ENCODE data around the gene GNPTG.

GNPTG gene

DNA sequence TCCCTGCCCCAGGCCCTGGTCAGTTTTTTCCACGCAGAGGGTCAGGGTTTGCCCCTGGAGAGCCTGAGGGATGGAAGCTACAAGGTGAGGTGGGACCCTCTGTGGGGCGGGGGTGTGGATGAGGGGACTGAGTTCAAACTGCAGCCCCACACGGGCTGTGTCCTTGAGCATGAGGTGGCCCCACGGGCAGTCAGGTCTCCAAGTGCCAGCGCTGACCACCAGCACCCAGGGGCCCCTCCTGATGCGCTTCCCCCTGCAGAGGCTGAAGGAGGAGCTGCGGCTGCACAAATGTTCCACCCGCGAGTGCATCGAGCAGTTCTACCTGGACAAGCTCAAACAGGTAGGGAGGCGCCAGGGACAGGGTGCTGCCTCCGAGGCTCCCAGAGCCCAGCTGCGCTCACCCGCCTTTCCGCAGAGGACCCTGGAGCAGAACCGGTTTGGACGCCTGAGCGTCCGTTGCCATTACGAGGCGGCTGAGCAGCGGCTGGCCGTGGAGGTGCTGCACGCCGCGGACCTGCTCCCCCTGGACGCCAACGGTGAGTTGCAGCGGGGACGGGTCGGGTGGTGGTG is 4.4 kb upstream of the GNPTG start:
- DNase-seq (ENCODE audit: low read depth in 2 of 2) = no peak

DNA sequence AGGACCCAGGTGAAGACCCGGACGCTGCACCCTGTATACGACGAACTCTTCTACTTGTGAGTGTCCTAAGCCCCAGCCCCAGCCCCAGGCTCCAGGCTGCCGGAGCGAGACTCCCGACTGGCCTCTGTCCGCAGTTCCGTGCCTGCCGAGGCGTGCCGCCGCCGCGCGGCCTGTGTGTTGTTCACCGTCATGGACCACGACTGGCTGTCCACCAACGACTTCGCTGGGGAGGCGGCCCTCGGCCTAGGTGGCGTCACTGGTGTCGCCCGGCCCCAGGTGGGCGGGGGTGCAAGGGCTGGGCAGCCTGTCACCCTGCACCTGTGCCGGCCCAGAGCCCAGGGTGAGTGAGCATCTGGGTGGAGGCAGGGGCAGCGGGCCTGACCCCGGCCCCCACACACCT is 3.8 kb upstream of the GNPTG start:
- no peak for DNase-seq (ENCODE audit: low read depth in 2 of 2)

DNA sequence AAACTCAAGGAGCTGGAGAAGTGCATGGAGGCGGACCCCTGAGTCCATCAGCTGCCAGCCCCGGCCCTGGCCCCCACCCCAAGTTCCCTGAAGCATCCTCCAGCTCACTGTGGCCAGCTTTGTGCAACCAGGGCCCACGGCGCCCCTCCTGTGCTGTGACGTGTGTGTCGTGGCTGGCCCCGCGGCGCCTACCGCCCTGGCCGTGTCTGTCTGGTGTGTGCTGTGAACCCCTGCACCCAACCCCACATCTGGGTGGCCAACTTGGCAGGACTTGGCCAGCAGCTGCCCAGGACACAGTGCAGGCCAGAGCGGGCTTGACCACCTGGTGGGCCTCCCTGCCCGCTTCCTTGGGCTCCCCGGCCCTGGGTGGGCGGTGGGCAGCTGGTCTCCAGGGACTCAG is 3.3 kb upstream of the GNPTG start:
- DNase-seq (ENCODE audit: low read depth in 2 of 2) = no peak

DNA sequence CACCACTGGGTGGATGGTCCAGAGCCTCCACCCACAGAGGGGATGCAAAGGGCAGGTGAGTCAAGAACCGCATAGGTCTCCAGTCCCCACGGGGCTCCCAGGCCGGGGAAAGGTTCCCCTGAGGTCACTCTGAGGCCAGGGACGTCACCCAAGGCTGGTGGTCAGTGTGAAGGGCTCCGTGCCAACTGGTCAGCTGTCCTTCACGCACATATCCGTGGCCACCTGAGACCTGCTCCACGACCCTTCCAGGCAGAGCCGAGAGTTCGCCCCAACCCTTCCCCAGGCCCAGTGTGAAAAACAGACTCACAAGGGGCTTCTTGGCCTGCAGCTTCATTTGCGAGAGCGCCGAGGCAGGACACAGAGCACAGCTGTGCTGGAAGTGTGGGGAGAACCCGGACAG is 2.8 kb upstream of the GNPTG start:
- no peak for DNase-seq (ENCODE audit: low read depth in 2 of 2)

DNA sequence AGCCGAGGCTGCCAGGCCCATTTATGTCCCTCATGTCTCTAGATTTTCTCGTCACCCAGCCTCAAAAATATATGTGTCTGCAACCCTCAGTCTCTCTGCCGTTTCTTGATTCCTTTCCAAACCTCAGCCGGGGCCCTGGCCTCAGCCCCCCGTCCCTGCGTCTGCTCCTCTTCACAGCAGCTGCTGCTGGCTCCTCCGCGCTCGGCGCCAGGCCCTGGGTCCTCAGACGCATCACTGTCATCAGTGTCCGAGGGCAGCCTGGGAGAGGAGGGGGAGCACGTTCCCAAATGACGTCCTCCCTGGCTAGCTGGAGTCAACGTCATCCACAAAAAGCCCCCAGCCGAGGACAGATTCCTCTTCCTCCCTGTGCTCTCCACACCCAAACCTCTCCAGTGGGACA is 2.4 kb upstream of the GNPTG start:
- DNase-seq (ENCODE audit: low read depth in 2 of 2) = no peak

DNA sequence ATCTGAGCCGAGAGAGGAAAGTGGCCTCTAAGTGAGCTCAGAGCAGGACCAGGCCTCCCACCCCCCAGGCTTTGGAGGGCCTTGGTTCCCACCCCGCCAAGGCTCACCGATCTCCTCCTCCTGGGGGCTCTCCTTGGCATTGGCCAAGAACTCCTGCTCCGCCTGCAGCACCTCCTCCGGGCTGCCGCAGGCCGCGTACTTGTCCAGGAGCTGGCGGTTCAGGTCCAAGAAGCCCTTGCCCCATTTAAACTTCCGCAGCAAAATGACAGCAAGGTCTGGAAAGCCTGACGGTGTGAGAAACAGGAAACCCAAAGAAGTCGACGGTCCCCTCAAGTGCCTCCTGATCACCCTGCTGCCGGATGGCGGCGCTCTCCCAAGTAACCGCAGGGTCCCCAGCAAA is 1.8 kb upstream of the GNPTG start:
- no peak for DNase-seq (ENCODE audit: low read depth in 2 of 2)

DNA sequence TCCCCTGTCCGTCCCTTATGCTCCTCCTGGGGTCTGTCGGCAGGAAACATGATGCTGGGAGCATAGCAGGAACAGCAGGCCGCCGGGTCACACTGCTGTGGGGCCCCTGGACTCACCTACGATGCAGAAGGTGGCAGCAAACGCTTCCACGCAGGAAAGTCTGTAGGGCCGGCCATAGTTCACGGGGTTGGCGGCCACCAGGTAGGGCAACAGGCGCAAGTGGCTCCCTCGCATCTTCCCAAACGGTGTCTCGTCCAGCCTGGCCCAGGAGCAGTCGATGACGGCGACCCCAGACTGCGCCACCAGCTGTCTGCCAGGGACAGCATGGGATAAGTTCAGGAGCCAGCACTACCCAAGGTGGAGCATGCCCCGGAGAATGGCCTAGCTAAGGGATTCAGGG is 1.0 kb upstream of the GNPTG start:
- DNase-seq (ENCODE audit: low read depth in 2 of 2) = no peak

DNA sequence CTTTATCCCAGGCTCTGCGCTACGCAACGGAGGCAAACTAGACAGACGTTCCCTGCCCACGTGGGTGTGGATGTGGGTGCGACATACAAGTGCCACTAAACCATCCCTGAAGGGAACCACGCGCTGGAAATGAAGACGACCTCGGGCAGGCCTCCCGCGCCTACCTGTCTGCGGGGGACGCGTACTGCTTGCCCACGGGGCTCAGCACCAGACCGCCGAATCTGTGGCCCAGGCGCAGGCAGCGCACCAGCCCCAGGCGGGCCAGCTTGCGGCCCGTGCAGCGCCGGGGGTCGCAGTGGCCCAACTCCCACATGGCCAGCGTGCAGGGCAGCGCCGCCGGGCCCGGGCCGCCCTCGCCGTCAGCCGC is 533 bp upstream of the GNPTG start:
- no peak for DNase-seq (ENCODE audit: low read depth in 2 of 2)

DNA sequence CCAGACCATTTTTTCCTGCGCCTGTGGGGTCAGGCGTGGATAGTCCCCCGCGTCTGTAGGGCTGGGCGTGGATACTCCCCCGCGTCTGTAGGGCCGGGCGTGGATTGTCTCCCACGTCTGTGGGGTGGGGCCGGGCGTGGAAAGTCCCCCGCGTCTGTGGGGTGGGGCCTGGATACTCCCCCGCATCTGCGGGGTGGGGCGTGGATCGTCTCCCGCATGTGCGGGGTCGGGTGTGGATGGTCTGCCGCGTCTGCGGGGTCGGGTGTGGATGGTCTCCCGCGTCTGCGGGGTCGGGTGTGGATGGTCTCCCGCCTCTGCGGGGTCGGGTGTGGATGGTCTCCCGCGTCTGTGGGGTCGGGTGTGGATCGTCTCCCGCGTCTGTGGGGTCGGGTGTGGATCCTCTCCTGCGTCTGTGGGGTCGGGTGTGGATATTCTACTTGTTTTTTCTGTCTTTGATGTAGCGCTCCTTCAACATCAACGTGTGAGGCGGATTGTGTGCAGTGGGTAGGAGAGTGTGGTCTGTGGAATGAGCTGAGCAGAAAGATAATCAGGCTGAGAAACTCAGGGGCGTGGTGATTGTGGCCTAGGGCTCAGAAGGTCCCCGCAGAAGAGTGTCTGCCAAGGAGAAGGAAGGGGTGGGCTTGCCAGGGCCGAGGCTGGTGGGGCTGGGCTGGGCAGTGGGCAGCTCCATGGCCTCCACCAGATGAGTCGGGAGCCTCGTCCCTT is 3.2 kb downstream of the GNPTG start:
- no peak for DNase-seq (ENCODE audit: low read depth in 2 of 2)

DNA sequence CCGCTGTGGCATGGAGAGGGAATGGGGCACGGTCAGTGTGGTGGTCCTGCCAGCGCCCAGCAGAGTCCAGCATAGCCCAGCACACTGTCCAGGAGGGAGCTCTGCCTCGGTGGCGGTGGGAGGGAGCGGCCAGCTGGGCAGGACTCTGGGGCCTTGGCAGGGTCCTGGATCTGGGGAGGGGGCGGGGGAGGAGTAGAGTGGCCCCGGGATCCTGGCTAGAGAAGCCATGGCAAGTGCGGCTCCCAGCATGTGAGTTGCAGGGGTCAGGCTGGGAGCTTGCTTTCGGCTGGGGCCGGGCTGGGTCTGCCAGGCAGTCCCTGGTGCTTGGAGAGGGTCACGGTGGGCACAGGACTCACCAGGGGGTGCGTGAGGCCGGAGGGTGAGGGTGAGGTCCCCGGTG is 3.9 kb downstream of the GNPTG start:
- DNase-seq (ENCODE audit: low read depth in 2 of 2) = no peak

DNA sequence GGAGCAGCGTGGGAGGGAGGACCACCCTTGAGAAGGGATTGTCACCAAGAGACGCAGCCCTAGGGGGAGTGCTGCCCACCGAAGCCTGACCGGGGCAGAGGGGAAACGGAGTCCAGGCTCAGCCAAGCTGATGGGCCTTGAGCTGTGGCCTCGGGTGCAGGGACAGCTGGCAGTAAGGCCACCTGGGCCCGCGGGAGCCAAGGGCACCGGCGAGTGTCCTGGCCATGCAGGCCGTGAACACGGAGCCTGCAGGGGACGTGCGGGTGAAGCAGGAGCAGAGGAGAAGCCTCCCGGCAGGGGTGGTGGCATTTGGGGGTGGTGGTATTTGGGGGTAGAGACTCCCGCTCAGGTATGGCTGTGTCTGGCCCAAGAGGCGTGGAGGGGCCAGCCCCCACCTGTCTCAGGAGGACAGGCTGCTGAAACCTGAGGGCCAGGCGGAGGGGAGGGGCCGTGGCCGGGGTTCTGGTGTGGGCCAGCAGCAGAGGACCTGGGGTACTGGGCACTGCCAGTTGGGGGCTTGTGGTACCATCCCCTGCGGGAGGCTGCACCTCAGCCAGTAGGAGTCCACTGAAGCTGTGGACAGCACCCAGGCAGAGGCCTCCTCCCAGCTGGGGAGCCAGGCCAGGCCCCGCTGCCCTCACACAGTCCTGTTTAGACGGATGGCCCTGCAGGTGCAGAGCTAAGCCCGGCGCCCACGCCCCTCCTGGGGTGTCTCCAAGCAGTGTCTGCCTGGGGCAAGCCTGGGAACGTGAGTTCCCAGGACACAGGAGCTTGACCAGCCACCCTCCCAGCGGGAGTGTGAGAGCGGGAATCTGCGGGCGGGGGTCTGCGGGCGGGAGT is 4.5 kb downstream of the GNPTG start:
- DNase-seq (ENCODE audit: low read depth in 2 of 2) = no peak

DNA sequence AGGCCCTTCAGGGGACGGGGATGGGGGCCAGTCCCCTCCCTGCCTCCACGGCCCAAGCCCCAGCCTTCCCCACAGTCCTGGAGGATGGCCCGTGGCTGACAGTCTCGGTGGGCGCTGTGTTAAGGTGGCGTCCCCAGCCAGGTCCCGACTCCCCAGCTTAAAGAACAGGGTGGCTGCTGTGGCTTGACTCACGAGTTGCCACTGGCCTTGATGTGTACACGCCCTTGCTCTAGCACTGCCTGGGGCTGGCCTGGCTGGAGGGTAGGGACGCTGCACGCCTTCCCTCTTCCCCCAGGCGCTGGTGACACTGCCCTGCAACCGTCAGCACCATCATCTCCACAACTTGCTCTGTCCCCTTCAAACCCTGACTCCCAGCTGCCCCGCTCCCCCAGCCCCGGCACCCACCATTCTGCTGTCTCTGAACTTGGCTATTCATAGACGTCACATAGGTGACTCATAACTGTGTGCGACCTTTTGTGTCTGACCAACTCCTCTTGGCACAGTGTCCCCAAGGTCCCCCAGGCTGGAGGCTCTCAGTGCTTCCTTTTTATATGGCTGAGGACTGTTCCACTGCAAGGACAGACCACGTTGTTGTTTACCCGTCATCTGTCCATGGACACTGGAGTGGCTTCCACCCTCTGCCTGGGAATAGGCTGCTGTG is 6.3 kb downstream of the GNPTG start:
- DNase-seq (ENCODE audit: low read depth in 2 of 2) = no peak

DNA sequence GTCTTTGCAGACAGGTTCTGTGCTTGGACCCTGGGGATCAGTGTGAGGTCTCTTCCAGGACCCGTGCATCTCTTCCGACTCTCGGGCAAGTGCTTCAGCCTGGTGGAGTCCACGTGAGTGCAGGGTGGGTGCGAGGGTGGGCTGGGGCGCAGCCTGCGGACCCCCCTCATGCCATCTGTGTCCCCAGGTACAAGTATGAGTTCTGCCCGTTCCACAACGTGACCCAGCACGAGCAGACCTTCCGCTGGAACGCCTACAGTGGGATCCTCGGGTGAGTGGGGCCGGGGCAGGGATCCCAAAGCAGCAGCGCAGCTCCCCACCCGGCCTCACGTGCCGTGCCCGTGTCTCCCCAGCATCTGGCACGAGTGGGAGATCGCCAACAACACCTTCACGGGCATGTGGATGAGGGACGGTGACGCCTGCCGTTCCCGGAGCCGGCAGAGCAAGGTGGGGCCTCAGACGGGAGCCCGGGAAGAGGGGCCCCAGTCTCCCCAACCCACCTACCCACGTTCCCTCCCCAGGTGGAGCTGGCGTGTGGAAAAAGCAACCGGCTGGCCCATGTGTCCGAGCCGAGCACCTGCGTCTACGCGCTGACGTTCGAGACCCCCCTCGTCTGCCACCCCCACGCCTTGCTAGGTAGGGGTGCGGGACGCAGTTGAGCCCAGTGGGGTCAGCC is 10.1 kb downstream of the GNPTG start:
- DNase-seq (ENCODE audit: low read depth in 2 of 2) = no peak

DNA sequence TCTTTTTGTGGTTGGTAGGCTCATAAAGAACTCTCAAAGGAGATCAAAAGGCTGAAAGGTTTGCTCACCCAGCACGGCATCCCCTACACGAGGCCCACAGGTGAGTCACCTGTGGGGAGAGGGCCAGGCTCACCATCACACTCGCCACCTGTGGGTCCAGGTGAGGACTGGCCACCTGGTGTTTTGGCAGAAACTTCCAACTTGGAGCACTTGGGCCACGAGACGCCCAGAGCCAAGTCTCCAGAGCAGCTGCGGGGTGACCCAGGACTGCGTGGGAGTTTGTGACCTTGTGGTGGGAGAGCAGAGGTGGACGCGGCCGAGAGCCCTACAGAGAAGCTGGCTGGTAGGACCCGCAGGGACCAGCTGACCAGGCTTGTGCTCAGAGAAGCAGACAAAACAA is 11.1 kb downstream of the GNPTG start:
- no peak for DNase-seq (ENCODE audit: low read depth in 2 of 2)

DNA sequence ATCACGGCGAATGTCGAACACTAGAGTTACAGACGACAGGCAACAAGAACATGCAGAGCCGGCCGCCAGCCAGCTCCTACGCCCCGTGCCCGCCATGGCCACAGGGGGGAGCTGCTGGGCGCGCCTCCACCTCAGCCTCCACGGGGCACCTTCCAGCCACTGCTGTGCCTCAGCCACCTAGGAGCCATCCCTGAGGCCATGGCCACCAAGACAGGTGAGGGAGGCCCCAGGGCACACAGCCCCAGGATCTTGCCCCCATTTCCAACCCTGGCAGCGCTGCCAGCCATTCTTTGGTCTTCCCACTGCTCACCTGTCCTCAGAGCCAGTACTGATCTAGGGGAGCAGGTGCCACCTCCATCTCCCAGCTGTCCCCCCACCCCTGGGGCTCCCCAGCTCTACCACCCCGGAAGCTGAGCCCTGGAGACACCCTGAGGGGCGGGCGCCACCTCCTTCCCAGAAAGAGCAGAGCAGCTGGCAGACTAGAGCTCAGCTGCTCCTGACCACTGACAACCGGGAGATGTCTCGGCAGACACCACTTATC is 11.8 kb downstream of the GNPTG start:
- peak; percentile 48 to 50 for DNase-seq (ENCODE audit: low read depth in 2 of 2)

DNA sequence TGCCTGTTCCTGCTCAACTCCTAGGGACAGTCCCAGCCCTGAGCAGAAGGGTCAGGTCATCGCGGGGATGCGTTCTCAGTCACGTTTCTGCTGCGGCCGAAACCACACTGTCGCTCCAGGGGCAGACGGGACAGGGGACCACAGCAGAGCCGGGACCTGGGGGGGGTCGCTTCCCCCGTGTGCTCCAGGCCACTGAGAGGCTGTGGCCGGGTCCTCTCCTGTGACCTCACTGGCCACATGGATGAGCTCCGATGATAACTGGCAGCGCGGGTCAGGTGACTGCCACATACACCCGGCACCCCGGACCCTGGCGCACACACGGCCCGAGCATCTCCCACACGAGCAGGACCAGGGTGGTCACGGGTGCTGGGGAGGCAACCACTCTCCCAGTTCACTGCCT is 12.8 kb downstream of the GNPTG start:
- no peak for DNase-seq (ENCODE audit: low read depth in 2 of 2)

DNA sequence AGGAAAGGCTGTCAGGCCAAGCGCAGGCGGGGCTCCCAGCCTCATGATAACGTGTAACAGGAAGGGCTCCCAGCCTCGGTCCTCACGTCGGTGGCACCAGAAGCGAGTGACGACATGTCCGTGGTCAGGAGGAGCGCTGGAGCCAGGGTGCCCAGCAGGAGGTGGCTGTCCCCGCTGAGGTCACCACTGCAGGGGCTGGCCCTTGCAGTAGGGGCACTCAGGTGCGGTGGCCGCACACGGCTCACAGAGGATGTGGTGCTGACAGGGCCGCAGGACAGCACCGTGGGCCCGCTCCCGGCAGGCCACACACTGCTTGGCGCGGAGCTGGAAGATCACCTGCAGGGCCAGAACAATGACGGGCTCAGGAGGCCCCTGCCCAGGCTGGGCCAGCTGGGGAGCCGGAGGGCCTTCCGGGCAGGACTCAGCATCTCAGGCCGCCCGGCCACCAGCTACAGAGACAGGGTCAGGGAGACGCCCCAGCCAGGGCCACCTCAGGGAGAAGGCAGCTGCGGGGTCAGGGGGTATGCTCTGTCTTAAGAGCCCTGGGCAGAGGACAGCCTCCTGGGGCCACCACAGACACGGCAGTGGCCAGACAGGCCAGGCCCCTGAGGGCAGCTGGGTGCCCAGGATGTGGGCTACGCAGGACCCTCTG is 14.5 kb downstream of the GNPTG start:
- DNase-seq (ENCODE audit: low read depth in 2 of 2) = no peak

DNA sequence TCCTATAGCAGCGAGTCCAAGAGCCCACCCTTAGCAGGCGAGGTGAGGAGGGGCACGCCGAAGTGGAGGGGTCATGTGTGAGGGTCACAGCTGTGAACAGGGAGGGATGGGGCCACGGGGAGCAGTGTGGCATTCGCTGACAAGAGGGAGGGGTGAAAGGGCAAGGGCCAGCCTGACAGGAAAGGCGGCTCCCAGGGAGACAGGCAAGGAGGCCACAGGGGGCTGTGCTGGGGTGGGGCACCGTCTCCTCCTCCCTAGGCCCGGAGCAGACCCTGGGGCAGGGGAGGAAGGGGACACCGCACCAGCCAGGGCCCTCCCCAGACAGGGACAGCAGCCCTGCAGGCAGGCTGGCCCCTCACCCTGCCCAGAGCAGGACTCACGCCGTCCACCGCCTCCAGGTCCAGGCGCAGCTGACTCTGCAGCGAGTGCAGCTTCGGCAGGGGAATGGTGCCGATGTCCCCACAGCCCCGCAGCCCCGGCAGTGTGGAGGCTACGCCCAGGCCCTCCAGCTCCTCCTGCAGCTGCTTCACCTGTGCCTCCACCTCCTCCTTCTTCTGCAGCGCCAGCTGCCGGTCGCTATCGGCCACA is 15.1 kb downstream of the GNPTG start:
- no peak for DNase-seq (ENCODE audit: low read depth in 2 of 2)

DNA sequence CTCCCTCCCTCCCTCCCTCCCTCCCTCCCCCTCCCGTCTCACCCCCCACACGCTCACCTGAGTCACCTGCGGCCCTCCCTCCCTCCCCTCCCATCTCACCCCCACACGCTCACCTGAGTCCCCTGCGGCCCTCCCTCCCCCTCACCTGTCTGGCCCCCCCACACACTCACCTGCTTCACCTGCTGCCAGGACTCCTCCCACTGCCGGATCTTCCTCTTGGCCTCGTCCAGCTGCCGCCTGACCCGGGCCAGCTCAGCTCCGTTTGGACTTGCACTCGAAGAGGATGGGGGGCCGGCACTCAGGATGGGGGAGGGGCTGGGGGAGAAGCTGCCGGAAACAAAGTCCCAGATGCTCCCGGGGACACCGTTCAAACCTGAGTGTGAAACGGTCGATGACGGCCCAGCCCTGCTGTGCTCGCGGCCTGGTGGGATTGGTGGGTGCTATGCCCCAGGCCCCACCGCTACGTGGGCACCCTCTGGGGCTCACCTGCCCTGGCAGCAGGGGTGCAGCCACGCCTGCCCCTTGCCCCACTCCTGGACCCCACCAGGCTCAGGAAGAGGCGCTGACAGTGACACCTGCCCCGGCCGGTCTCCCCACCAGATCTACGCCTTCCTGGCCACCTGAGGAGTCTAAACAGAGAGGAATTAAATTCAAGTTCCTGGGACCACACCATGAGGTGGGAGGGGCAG is 15.9 kb downstream of the GNPTG start:
- no peak for DNase-seq (ENCODE audit: low read depth in 2 of 2)
